GM11168 (cell line): ENCODE results near the gene PSMG3.
"Not testable (repeated sequence)": the region's sequence is repeated elsewhere in the genome, so short reads cannot be mapped to it uniquely, and the experiment has no call there.

ENCODE experiments used
- in situ Hi-C: fragments of 300-500 bp; cut with MboI; formaldehyde crosslinking; loops from one replicate; pipeline ENCODE4 v1.12.0; 2022; ENCODE audit warnings: low sequenced_read_pairs; ENCODE audit not compliant: unreplicated experiment

Gene PSMG3

GRCh38 chr7:1519322-1519922 is 50.4 kb downstream of the PSMG3 start:
- in situ Hi-C loops: not testable (repeated sequence)
